Stimulated activated CD4-positive, alpha-beta T cell treated with anti-CD3 and anti-CD28 coated beads, TNF-alpha, amount 100 ng/mL, for 1 hour (primary cell): Measurements from ENCODE around the gene TRIM36.

Experiments used
- DNase-seq, 3 donors: peaks; one replicate each; pipeline ENCODE4 v3.0.0-alpha.2; 2020; ENCODE audit warnings: low read depth in 3 of 3, low spot score in 1 of 3

The TRIM36 gene

DNA sequence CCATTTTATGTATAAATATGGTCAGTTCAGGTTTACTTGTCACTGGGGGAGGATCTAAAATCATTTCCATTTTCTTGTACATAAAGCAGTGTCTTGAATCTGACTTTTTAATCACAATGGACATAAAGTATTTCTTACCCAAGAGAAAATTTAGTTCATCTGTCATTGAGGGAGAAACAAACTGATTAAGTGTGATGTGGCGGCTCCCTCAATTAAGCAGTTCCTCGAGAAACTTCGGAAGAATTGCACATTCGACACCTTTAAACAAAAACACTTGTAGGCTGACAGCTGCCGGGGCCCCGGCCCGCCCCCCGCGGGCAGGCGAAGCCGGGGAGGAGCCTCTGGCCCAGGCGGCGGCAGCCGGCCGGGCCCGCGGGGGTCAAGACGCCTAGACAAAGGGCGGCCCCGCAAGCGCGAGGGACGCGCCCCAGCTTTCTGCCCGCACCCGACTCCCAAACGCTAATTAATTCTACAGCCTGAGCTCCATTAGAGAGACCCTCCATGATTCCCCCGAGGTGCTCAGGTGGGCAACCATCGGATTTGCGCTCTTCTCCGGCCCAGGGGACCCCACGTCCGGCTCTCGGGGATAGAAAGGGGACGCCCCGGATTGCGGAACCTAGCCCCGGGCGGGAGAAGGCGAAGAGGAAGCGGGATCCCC is 750 bp downstream of the TRIM36 start:
- DNase-seq: no peak

DNA sequence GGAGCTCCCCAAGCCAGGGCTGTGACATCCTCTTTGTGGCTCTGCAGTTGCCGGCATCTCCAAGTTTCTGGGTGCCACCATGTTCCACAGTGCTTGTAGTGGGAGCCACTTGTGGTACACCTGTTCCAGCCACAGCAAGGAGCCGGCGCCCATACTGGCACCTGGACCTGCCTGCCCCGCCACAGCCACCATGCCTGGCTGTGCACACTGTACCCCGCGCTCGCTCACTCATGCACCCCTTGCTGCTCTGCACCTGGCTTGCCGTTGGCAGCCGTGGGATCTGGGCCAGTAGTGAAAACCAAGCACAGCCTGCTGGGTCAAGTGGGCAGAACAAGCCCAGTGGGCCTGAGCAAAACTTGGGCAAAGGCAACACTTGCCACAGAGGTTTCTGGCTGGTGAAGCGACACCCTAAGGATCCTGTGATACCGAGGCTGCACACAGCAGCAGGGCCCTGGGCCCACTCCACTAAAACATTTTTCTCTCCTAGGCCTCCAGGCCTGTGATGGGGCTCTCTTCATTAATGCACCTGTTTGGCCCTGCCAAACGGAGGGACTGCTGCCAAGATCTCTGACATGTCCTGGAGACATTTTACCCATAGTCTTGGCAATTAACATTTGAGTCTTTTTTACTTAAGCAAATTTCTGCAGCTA is 2.8 kb downstream of the TRIM36 start:
- no peak for DNase-seq

DNA sequence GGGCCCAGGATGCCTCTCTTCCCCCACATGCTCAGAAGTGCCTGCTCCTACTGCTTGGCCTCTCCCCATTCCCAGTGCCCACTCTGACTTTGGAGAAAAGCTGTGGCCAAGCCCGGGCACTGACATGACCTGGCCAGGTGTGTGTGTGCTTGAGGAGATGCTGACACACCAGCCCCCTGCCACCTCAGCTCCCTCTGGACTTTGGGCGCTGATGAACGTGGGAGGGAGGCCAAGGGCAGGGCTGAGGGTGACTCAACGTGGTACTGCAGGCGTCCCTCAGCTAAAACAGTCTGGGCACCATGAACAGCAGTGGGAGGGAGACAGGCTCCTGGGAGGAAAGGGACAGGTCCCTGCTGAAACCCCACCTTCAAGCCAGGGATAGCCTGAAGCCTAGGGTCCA is 3.9 kb downstream of the TRIM36 start:
- DNase-seq: no peak

- DNase-seq: no peak
Measured at GRCh38 chr5:115160975-115161475, 8.7 kb downstream of the TRIM36 start.

- no peak for DNase-seq
Measured at GRCh38 chr5:115151208-115151805, 18.4 kb downstream of the TRIM36 start.

GRCh38 chr5:115150512-115150911 is 19.2 kb downstream of the TRIM36 start:
- no peak for DNase-seq

DNA sequence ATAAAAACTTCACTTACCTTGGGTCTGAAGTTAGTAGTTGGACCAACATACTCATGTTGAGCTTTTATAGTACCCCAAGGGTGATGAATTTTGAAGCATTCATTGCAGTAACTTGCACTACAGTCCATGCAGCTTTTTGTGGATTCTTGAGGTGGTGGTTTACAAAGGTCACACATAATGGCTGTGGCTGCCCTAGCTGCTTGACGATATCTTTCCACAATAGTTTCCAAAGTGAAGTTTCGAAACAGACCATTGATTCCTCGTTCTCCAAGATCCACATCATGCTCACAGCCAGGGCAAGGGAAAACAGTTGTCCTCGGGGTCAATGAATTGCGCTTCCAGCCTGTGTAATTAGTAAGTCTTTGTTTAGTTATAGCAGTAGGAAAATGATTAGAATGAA is 22.7 kb downstream of the TRIM36 start:
- no peak for DNase-seq

DNA sequence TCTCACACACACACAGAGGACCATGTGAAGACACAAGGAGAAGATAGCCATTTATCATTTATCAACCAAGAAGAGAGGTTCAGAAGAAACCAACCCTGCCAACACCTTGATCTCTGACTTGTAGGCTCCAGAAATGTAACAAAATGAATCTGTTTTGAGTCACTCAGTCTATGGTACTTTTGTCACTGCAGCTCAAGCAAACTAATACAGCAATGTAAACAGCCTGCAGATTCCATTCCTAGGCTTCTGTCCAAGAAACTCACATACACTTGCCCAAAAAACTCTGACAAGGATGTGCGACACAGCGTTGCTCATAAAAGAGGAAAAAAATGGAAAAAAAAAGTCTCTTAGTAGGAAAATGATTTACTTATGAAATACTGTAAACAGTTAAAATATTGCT is 33.4 kb downstream of the TRIM36 start:
- no peak for DNase-seq

GRCh38 chr5:115132465-115132864 is 37.2 kb downstream of the TRIM36 start:
- no peak for DNase-seq

DNA sequence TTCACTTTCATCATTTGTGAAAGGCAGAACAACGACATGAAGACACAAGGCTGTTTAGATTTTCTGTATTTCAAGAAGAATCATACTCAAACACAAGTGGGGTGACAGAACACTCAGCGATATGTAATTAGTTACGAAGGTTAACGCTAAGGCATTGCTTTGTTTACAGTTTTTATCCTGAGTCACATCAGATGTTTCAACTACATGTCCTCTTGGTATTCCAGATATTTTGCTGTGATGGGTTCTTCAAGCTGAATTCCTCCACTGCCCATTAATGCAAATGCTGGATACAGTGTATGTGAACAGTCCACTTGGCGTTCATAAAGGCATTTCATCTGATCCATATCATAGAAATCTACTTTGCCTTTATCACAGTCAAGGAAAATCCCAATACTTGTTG is 43.4 kb downstream of the TRIM36 start:
- no peak for DNase-seq

GRCh38 chr5:115124741-115125140 is 45.0 kb downstream of the TRIM36 start:
- no peak for DNase-seq

GRCh38 chr5:115116001-115116400 is 53.7 kb downstream of the TRIM36 start:
- no peak for DNase-seq

GRCh38 chr5:115109840-115110239 is 59.9 kb downstream of the TRIM36 start:
- DNase-seq: no peak

DNA sequence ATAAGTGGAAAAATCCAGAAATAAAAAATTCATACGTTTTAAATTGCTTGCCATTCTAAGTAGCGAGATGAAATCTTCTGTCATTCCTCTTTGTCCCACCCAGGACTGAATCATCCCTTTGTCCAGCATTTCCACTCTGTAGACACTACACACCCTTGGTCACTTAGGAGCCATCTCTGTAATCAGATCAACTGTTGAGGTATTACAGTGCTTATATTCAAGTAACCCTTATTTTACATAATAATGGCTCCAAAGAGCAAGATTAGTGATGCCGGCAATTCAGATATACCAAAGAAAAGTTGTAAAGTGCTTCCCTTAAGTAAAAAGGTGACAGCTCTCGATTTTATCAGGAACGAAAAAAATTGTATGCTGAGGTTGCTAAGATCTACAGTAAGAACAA is 60.4 kb downstream of the TRIM36 start:
- no peak for DNase-seq

DNA sequence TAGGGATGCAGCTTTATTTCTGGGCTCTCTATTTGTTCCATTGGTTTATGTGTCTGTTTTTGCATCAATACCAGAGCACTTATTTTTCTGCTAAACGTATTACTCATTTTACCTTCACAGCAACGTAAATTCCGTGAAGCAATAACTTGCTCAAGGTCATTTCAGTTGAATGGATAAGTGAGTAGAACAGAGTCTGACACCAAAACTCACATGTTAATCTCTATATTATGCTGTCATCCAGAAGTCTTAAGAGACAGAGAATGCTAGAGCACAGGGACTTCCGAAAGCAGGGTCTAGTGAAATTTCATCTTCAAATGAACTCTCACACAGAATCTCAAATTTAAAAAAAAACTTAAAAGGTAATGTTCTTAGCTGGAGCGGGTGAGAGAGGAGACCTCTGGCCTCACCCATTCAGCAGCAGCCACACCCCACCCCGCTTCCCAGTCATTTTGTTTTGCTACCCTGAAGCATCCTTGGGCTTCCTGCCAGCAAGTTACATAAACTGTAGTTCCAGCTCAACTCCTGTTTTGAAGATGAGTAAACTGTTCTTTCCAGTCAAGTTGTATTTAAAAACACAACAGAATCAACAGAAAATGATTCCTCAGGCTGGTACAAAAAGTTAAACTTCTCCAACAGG is 69.3 kb downstream of the TRIM36 start:
- DNase-seq: no peak

- DNase-seq: no peak
Measured at GRCh38 chr5:115098041-115098702, 71.5 kb downstream of the TRIM36 start.

DNA sequence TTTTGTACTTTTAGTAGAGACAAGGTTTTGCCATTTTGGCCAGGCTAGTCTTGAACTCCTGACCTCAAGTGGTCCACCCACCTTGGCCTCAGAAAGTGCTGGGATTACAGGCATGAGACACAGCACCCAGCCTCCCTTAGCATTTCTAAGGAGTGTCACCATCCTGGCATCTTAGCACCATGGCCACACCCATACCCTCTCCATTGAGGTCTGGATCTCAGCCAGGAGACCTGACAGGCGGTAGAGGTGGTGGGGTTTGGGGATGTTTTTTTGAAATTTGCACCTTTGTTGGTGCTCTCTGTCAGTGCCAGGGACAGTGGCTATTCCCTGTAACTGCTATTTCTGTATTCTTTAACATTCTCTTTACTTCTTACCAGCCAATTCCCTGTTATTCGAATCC is 72.5 kb downstream of the TRIM36 start:
- DNase-seq: no peak

- no peak for DNase-seq
Measured at GRCh38 chr5:115096034-115096769, 73.5 kb downstream of the TRIM36 start.

DNA sequence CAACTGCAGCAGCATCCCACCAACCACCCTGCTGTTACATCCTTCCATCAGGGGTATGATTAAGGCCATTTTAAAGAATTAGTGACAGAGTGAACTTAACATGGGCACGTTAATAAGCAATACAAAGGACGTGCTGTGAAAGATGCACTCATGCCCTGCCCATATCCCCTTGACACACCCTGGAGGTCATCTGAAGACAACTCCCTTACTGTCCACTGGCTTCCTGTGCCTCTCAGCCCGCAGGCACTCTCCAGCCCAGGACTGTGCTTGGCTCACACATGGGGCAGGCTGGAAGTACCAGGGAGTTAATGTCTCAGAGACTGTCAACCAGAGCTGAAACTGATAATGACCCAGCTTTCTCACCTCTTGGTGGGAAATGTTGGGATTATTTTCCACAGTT is 81.8 kb downstream of the TRIM36 start:
- DNase-seq: no peak

GRCh38 chr5:115086473-115086872 is 83.2 kb downstream of the TRIM36 start:
- DNase-seq: no peak

- DNase-seq: no peak
Measured at GRCh38 chr5:115084246-115084793, 85.4 kb downstream of the TRIM36 start.
